Choroid plexus epithelial cell (primary cell): Measurements from ENCODE around the gene TMEM80.

Experiments
- DNase-seq: peaks from one replicate; pipeline ENCODE4 v3.0.0-alpha.2; 2010; ENCODE audit warnings: low read depth
- H3K4me3 ChIP-seq: 2 replicates; pipeline ENCODE4 v1.5.1; 2011; ENCODE audit warnings: low read depth, mild to moderate bottlenecking, control low read depth, low read length, moderate library complexity
- TF ChIP-seq, protein P1 (sequence below): conservative IDR thresholded peaks from 2 replicates; pipeline ENCODE4 v1.5.1; 2011; ENCODE audit warnings: low read depth, mild to moderate bottlenecking, control low read depth, inconsistent platforms, low read length, moderate library complexity

Gene TMEM80

GRCh38 chr11:749731-750130 lies 54.1 kb downstream of the TMEM80 start:
- no peak for DNase-seq
- TF ChIP-seq, protein P1, sequence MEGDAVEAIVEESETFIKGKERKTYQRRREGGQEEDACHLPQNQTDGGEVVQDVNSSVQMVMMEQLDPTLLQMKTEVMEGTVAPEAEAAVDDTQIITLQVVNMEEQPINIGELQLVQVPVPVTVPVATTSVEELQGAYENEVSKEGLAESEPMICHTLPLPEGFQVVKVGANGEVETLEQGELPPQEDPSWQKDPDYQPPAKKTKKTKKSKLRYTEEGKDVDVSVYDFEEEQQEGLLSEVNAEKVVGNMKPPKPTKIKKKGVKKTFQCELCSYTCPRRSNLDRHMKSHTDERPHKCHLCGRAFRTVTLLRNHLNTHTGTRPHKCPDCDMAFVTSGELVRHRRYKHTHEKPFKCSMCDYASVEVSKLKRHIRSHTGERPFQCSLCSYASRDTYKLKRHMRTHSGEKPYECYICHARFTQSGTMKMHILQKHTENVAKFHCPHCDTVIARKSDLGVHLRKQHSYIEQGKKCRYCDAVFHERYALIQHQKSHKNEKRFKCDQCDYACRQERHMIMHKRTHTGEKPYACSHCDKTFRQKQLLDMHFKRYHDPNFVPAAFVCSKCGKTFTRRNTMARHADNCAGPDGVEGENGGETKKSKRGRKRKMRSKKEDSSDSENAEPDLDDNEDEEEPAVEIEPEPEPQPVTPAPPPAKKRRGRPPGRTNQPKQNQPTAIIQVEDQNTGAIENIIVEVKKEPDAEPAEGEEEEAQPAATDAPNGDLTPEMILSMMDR = no peak
- H3K4me3 ChIP-seq = no peak overlapping the region
